SKM-1 (cell line): ENCODE results near the gene RASA3.

Experiments
- DNase-seq: peaks from one replicate; lab custom pipeline; 2025; ENCODE audit not compliant: unreplicated experiment; lab: John Stamatoyannopoulos, UW

Gene RASA3

DNA sequence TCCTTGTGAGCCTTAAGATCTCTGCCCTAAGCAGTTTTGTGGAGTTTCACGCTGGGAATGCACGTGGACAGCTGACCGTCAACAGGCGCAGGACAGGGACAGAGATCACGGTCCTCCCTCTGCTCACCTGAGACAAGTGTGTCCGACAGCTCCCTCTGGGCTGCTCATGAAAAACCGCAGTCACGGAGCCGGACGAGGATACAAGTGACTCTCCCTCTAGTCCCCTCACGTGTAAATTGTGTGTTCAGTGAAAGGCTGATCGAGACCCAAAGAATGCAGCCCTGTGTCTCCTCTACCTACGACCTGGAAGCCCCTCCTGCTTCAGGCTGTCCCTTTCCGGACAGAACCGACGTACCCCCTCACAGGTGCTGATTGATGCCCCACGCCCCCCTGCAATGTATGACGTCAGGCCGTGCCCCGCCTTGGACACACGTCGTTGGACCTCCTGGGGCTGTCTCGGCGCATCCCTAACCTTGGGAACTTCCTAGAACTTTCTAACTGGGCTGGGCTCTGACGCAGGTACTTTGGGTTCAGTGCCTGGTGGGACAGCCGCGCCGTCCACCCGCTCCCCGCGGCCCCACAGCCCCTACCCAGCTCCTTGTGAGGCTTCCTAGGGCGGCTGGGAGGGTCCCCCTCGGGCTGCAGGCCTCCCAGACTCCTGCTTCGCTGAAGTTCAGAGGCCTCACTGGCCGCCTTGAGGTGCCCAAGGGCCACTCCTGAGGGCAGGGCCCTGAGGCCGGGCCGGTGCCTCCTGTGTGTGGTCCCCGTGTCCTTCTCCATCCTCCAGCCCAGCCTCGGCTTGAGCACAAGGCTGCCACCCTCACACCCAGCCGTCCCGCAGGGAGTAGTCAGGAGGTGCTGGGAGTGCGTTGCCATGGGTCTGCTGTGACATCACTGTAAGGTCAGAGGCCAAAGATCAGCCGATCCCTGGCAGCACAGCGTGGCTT, 158.9 kb downstream of the RASA3 start, which contains the start of gene C13orf46:
C13orf46 (minus strand) TSS at position 859 of the 947 bp plus-strand sequence; CDS start at position 780, 79 bp downstream.
- no peak for DNase-seq

DNA sequence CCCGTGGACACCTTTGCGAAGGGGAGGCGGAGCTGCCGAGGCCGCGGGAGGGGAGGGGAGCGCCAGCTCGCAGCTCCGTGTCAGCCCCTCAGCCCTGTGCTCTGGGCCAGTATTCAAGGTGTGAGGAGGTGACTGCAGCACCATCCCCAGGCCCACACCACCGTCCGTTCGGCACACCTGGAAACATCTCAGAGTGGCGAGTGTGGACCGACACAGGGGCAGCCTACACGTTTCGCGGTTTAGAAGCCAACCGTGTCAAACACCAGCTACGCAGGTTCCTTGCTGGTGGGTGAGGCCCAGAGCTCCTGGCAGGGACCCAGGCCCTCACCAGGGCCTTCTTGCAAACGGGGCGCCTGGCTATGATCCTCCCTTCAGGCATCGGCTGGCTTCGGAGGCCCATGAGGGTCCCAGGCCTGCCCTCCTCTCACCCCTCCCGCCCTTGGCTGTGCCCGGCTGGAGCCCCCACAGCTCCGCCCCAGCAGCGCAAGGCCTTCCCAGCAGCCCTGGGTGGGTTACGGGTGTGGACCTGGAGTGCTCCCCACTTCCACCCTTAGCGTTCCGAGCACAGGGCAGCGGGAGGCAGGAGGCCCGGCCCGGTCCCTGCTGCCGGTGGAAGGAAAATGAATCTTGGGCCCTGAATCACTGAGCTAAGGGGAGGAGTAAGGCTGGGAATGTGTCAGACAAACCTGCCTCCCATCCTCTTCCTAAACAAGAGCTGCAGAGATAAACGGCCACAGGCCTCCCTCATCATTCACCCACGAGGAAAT, 159.8 kb downstream of the RASA3 start:
- DNase-seq: no peak

DNA sequence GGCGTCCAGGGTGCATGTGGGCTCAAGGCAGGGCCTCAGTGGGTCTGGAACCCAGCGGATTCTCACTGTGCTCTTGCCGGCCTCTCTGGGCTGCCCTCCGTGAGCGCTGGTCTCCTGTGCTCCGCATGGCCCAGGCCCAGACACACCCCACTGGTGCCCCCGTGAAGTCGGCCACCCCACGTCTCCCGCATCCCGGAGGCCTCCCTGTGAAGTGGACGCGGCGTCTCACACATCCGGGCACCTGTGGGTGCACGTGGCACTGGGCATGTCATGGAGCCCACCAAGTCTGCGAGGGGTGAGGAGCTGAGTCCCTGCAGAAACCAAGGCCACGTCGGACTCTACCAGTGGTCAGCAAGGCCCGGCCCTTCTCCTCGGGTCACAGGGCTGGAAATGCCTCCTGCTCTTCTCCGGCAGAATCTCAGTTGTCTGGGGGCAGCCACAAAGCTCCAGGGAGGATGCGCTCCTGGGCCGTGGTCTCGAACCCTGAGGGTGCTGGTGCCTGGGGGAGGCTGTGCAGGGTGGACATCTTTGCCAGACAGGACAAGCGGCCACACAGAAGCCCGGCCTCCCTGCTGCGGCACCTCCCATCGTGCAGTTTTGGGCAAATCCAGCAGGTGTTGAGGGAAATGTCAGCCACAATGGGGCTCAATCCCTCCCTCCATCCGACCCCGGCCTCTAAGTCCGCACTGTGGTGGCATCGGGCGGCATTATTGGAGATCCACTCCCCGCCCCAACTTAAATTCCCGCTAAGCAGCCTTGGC, 160.8 kb downstream of the RASA3 start:
- no peak for DNase-seq

DNA sequence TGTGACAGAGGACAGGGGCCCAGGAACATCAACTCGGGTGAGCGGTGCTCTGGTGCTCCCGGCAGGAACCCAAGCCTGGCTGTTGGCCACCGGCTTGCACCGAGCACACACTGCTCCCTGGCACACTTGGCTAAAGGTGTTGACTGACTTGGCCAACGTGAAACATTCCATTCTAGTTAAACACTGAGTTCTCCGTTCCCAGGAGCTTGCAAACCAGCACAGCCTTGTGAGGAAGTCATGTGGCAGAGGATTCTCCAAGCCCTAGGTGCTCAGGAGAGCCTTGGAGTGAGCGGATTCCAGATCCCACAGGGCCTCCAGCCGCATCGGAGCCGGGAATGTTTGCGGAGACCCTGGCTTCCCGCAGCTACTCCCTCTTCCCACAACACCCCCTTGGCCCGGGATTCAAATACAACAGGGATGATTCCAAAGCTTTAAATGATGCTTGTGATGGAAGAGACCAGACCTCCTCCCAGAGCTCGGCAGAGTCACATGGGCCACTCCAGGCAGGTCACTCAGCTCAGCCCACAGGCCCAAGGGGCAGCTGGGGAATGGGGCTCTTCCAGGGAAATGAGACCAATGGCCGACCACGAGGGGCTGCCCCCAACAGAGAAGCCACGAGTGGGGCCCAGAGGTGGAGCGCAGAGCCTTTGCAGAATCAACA, 161.5 kb downstream of the RASA3 start:
- no peak for DNase-seq

DNA sequence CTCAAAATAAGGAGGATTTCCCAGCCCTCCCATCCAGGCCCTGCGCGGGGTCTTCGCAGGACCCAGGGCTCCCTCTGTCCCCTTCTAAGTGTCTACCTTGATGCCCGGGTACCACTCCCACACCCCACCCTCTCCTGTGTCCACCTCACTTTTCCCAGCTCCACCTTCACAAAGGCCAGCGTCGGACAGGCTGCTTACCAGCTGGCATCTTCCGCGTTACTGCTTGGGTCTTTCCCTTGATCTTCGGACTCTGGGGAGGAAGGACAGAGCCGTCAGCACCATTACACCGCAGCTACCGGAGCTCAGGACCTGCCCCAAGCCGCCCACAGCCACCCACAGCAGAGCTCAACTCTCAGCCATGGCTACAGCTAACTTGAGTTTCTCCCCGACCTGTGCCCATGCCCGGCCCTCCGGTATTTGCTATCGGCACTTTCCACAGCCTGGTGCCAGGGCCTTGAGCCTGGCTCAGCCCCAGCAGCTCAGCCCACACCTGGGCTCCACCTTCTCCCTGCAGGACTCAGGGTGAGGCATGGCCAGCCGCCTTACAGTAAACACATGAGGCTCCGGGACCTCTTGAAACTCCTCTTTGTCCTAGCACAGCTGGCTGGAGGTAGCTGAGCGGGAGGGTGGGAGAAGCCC, 162.3 kb downstream of the RASA3 start:
- DNase-seq: no peak

DNA sequence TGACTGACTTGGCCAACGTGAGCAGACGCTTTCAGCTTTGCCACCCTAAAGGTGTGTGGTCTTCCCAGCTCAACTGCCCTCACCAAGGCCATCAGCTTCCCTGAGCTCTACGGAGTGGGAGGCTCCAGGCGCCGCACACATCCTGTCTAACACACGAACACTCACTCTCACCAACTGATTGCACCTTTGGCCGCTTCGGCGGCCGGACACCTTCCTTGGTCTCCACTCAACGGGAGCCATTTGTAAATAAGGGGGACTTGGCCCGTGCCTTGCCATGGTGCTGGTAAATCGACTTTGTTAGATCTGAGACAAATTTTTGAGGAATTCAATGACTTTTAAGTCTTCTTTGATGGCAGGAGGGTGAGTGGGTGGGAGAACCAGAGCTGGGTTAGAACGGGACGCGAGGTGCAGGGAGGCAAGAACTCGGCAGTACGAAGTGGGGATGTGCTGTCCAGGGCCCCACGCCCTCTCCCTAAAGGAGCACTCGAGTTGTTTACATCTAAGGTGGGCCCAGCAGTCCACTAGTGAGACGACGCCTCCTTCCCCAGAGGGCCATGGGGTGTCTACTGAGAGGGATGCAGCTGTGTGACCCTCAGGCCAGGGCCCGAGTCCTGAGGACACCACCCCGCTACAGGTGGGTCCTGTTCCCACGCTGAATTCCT, 163.0 kb downstream of the RASA3 start:
- DNase-seq: no peak

DNA sequence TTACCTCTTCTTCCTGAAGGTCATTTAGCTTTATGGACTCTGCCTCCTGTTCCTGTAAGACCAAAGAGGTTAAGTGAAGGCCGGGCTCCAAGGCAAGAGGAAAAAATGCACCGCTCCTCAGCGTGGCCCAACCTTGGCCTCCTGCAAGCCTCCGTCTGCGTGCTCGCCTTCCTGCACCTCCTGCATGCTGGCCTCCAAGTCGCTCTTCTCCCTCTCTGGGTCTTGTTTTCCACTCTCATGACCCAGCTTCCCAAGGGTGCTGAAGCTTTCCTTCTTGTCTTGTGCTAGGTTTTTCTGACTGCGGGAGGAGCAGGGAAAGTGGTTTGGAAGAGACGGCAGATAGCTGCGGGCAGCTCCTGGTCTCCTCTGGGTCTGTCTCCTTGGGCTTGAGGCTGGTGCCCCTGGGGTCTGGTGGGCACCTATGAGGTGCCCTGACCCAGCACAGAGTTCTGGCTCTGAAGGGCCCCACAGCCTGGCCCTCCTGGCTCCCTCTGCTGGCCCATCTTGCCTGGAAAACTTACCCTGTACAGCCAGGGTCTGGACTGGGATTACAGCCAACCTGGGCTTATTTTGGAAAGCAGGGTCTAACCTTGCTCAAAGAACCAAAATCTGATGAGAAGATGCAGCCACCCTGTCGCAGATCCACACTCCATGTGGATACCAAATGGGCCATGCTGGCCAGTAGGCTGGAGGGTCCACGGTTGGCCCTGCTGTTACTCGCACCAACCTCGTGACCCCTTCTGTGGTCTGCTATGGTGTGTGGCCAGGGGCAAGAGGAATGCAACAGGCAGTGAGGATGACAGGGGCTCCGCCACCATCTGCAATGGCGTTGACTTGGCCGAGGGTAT, 163.7 kb downstream of the RASA3 start:
- DNase-seq: no peak

DNA sequence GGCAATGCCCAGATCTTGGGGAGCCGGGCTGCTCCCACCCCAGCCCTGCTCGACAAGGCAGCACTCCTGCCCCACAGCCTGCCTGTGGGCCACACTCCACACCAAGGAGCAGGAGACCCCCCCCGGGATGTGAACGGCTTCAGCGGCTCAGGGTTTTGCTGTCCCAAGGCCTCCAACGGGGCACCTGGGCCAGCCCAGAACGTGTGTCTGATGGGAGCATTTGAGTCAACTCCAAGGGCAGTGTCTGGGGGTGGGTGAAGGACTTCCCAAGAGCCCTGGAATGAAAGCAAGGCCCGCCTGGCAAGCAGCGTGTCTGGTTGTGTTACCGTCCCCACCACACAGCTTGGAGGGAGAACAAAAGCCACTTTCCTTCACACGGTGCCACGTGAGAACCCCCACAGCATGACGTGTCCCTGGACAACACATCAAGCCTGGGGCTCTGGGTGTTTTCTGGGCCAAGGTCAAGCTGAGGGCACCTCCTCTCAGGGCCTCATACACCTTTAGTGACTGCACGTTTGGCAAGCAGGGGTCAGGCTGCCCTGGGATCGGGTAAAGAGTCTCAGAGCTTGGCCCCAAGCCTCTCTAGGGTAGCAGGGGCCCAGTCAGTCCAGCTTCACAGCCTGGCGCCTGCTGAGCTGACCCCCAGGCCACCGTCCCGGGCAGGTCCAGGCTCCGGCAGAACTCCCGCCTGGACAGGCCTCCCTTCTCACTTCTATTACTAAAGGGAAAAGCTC, 164.5 kb downstream of the RASA3 start:
- DNase-seq: no peak

DNA sequence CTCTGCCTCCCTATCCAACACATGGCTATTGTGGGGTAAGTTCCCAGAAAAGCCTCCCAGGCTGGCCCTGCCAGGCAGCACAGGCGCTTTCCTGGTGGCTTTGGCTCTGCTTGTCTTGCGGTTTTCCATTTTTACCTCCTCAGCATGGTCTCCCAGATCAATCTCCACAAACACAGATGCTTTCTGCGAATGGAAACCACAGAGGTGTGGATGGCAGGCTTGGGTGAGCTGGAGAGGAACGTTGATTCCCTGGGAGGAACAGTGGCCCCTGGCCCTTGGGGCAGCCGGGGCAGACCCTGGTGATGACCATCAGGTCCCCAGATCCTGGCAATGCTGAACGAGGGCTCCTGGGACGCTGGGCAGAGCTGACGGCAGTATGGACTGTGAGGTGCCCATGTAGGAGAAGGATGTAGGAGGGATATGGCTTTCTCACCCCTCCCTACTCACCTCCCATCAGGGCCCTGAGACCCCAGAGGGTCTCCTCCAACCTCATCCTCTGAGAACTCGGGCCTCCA, 165.2 kb downstream of the RASA3 start:
- DNase-seq: no peak

DNA sequence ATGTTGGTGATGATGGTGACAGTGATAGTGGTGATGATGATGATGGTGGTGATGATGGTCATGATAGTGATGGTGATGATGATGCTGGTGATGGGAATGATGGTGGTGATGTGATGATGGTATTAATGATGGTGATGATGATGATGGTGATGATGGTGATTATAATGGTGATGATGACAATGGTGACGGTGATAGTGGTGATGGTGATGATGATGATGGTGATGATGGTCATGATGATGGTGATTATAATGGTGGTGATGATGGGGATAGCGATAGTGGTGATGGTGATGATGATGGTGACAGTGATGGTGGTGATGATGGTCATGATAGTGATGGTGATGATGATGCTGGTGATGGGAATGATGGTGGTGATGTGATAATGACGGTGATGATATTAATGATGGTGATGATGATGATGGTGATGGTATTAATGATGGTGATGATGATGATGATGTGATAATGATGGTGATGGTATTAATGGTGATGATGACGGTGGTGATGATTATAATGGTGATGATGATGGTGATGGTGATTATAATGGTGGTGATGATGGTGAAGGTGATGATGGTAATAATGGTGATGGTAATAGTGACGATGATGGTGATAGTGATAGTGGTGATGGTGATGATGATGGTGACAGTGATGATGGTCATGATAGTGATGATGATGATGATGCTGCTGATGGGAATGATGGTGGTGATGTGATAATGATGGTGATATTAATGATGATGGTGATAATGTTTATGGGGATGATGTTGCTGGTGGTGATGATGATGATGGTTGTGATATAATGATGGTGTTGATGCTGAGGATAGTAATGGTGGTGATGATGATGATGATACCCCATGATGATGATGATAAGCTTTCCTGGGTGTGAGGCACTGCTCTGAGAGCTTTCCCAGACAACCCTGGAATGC, 166.2 kb downstream of the RASA3 start:
- DNase-seq: no peak

DNA sequence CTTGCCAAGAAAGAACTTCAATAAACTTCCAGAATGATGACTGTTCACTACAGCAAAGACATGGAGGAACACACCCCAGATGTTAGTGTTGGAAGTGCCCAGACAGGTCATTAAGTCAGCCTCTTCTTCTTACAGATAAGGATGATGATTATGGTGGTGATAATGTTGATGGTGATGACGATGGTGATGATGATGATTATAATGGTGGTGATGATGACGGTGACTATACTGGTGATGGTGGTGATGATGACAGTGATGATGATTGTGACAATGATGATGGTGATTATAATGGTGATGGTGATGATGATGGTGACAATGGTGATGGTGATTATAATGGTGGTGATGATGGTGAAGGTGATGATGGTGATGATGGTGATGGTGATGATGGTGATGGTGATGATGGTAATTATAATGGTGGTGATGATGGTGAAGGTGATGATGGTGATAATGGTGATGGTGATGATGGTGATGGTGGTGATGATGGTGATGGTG, 167.0 kb downstream of the RASA3 start:
- no peak for DNase-seq

DNA sequence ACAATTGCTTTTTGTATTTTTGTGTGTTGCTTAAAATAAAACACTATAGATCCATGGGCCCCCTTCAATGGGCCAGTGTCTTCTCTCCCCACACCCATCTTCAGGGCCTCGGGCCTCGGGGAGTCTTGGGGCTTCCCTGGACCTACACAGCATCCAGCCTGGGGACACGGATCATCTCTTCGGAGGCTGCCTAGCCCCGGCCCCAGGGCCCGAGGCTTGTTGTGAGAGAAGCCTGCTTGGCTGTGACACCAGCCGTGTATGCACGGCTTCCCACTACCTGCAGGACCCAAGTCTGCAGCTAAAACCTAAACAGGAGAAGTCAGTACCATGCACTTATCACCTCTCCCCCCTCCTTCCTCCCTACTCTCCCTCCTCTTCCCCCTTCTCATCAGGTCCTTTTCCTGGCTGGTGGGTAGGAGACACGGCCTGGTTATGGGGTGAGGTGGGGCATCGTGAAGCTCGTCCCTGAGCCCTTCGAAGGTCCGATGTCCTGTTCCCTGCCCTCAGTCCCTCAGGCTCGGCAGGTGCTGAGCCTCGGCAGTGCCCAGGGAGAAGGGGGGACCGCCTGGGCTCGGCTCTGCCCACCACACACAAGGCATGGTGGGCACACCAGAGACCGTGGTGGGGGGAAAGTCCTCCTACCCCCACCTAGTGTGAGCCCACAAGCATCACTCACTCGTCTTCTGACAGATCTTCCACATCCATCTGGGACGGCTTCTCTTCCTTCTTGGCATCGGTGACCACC, 168.0 kb downstream of the RASA3 start:
- no peak for DNase-seq

DNA sequence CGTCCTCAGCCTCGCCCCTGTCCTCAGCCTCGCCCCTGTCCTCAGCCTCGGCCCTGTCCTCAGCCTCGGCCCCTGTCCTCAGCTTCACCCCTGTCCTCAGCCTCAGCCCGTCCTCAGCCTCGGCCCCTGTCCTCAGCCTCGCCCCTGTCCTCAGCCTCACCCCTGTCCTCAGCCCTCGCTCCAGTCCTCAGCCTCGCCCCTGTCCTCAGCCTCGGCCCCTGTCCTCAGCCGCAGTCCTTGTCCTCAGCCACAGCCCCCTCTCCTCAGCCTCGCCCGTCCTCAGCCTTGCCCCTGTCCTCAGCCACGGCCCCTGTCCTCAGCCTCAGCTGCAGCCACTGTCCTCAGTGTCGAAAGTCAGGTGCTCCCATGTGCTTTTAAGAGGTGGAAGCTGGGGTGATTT, 169.0 kb downstream of the RASA3 start:
- DNase-seq: no peak

DNA sequence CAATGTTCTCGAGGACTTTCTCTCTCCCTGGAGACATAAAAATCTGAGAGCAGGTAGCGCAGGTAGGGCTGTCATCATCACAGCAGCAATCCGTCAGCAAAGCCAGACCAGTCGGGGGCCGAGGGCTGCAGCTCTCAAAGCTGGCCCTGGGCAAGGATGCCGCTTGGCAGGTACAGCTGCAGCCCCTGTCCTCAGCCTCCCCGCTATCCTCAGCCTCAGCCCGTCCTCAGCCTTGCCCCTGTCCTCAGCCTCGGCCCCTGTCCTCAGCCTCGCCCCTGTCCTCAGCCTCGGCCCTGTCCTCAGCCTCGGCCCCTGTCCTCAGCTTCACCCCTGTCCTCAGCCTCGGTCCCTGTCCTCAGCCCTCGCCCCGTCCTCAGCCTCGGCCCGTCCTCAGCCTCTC, 169.4 kb downstream of the RASA3 start:
- no peak for DNase-seq

DNA sequence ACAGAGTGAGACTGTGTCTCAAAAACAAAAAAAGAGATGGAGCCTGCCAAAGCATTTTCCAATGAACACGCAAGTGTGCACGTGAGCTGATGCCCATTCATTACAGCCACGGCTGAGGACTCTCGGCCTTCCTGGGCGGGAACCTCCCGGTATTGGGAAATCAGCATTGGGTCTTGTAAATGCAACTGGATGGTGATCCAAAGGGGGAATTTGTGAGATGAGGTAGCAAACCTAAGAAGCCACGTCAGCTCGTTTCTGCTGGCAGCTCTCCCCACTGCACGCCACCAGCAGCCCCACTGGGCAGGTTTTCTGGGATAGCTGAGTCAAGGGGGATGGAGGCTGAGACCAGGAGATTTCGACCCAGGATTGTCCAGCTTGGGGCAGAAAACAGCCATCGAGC, 170.0 kb downstream of the RASA3 start:
- DNase-seq: no peak
